Embryonic facial prominence (tissue), 1 donor: ENCODE measurements around the gene IQGAP2.

Experiments
- DNase-seq: peaks from one replicate; pipeline ENCODE4 v3.0.0-alpha.2; 2016; ENCODE audit errors: extremely low spot score

IQGAP2 gene

GRCh38 chr5:76755779-76756637 is 352.9 kb downstream of the IQGAP2 start:
- no peak for DNase-seq

- no peak for DNase-seq
Measured at GRCh38 chr5:76757049-76757448, 354.0 kb downstream of the IQGAP2 start.
